HEK293 (cell line): Measurements from ENCODE around the gene KLHL15.
A peak's percentile ranks its signal among the peaks of the same experiment; 100 is the strongest.

Experiments used
- CTCF ChIA-PET: fragments of 350-600 bp; formaldehyde crosslinking; extraction: SDS; loops from one replicate; lab custom pipeline; 2021; ENCODE audit warnings: antibody characterized with exemption; lab: Yijun Ruan, JAX
- POLR2A ChIA-PET: fragments of 300-600 bp; formaldehyde crosslinking; extraction: SDS; loops from one replicate; lab custom pipeline; 2020; ENCODE audit warnings: antibody characterized with exemption, inconsistent platforms; lab: Yijun Ruan, JAX
- H3K27ac ChIP-seq: fragments of 200-500 bp; sonication (Bioruptor generic); 2 replicates; pipeline ENCODE4 v1.5.1; 2014; ENCODE audit warnings: low read depth, low read length, control low read depth, inconsistent platforms; ENCODE audit errors: extremely low read depth
- H3K36me3 ChIP-seq, 2 experiments: fragments of 200-500 bp in 1 of 2; sonication (Bioruptor generic) in 1 of 2; 1 replicate in 1 of 2; 2 replicates in 1 of 2; pipeline ENCODE4 v1.5.1; 2014 to 2017; ENCODE audit warnings: inconsistent platforms in 2 of 2, low read length in 2 of 2; ENCODE audit not compliant: control insufficient read depth in 2 of 2, insufficient read depth in 1 of 2
- H3K4me1 ChIP-seq: fragments of 200-500 bp; sonication (Bioruptor generic); 2 replicates; pipeline ENCODE4 v1.5.1; 2014; ENCODE audit warnings: mild to moderate bottlenecking, low read length, inconsistent platforms; ENCODE audit not compliant: control insufficient read depth, insufficient read depth
- H3K4me3 ChIP-seq: 2 replicates; pipeline ENCODE4 v1.5.1; 2011; ENCODE audit warnings: low read depth, mild to moderate bottlenecking, control low read depth, low read length, moderate library complexity
- H3K9me3 ChIP-seq: fragments of 200-500 bp; sonication (Bioruptor generic); 2 replicates; pipeline ENCODE4 v1.5.1; 2014; ENCODE audit warnings: low read depth, low read length, inconsistent platforms; ENCODE audit not compliant: control insufficient read depth, insufficient read depth
- ZNF239 ChIP-seq: fragments of 450-650 bp; formaldehyde crosslinking; IDR thresholded peaks from 2 replicates; pipeline ENCODE4 v1.5.1; 2016; ENCODE audit warnings: missing biosample characterization, missing genetic modification characterization
- ZNF404 ChIP-seq: fragments of 450-650 bp; formaldehyde crosslinking; IDR thresholded peaks from 2 replicates; pipeline ENCODE4 v1.5.1; 2017; ENCODE audit warnings: missing biosample characterization, missing genetic modification characterization
- ZNF548 ChIP-seq: fragments of 450-650 bp; formaldehyde crosslinking; IDR thresholded peaks from 2 replicates; pipeline ENCODE4 v1.5.1; 2016; ENCODE audit warnings: missing biosample characterization, missing genetic modification characterization
- ZNF555 ChIP-seq: fragments of 450-650 bp; formaldehyde crosslinking; conservative IDR thresholded peaks from 2 replicates; pipeline ENCODE4 v1.5.1; 2017; ENCODE audit warnings: missing biosample characterization, mild to moderate bottlenecking, missing genetic modification characterization, inconsistent platforms
- ZNF626 ChIP-seq: fragments of 450-650 bp; sonication (Bioruptor Pico); formaldehyde crosslinking; IDR thresholded peaks from 2 replicates; pipeline ENCODE4 v1.5.1; 2018; ENCODE audit warnings: missing biosample characterization, missing genetic modification characterization, inconsistent platforms
- ZNF664 ChIP-seq: fragments of 450-650 bp; formaldehyde crosslinking; IDR thresholded peaks from 2 replicates; pipeline ENCODE4 v1.5.1; 2016; ENCODE audit warnings: missing biosample characterization, missing genetic modification characterization
- TF ChIP-seq, protein P1 (sequence below): fragments of 450-650 bp; formaldehyde crosslinking; IDR thresholded peaks from 2 replicates; pipeline ENCODE4 v1.5.1; 2016; ENCODE audit warnings: missing biosample characterization, missing genetic modification characterization, borderline replicate concordance
- TF ChIP-seq, protein P2 (sequence below): fragments of 450-650 bp; formaldehyde crosslinking; IDR thresholded peaks from 2 replicates; pipeline ENCODE4 v1.5.1; 2017; ENCODE audit warnings: missing biosample characterization, missing genetic modification characterization
- TF ChIP-seq, protein P3 (sequence below): fragments of 450-650 bp; formaldehyde crosslinking; IDR thresholded peaks from 2 replicates; pipeline ENCODE4 v1.5.1; 2016; ENCODE audit warnings: missing biosample characterization, missing genetic modification characterization
- TF ChIP-seq, protein P4 (sequence below): fragments of 450-650 bp; formaldehyde crosslinking; IDR thresholded peaks from 2 replicates; pipeline ENCODE4 v1.5.1; 2016; ENCODE audit warnings: missing biosample characterization, missing genetic modification characterization
- TF ChIP-seq, protein P5 (sequence below): fragments of 450-650 bp; formaldehyde crosslinking; IDR thresholded peaks from 2 replicates; pipeline ENCODE4 v1.5.1; 2017; ENCODE audit warnings: missing biosample characterization, missing genetic modification characterization

KLHL15 gene

DNA sequence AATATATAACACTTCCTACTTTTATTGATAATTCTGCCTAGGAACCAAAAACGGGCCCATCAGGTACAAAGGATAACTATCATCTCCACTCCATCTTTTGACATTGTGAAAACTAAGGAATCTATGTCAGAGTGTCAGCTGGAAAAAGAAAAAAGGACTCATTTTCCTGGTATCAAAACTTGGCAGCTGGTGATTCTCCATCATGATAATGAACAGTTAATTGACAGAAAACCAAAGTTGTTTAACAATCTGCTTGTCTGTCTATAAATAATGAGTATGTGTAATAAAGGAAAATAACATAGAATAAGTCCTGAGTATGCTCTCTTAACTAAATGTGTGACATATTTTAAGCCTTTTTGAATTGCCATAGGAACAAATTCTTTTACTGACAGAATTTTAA lies 87.8 kb downstream of the KLHL15 start (continued):
- TF ChIP-seq, protein P1, sequence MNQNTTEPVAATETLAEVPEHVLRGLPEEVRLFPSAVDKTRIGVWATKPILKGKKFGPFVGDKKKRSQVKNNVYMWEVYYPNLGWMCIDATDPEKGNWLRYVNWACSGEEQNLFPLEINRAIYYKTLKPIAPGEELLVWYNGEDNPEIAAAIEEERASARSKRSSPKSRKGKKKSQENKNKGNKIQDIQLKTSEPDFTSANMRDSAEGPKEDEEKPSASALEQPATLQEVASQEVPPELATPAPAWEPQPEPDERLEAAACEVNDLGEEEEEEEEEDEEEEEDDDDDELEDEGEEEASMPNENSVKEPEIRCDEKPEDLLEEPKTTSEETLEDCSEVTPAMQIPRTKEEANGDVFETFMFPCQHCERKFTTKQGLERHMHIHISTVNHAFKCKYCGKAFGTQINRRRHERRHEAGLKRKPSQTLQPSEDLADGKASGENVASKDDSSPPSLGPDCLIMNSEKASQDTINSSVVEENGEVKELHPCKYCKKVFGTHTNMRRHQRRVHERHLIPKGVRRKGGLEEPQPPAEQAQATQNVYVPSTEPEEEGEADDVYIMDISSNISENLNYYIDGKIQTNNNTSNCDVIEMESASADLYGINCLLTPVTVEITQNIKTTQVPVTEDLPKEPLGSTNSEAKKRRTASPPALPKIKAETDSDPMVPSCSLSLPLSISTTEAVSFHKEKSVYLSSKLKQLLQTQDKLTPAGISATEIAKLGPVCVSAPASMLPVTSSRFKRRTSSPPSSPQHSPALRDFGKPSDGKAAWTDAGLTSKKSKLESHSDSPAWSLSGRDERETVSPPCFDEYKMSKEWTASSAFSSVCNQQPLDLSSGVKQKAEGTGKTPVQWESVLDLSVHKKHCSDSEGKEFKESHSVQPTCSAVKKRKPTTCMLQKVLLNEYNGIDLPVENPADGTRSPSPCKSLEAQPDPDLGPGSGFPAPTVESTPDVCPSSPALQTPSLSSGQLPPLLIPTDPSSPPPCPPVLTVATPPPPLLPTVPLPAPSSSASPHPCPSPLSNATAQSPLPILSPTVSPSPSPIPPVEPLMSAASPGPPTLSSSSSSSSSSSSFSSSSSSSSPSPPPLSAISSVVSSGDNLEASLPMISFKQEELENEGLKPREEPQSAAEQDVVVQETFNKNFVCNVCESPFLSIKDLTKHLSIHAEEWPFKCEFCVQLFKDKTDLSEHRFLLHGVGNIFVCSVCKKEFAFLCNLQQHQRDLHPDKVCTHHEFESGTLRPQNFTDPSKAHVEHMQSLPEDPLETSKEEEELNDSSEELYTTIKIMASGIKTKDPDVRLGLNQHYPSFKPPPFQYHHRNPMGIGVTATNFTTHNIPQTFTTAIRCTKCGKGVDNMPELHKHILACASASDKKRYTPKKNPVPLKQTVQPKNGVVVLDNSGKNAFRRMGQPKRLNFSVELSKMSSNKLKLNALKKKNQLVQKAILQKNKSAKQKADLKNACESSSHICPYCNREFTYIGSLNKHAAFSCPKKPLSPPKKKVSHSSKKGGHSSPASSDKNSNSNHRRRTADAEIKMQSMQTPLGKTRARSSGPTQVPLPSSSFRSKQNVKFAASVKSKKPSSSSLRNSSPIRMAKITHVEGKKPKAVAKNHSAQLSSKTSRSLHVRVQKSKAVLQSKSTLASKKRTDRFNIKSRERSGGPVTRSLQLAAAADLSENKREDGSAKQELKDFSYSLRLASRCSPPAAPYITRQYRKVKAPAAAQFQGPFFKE (tag by site-specific recombination), result no peak
- no peak for TF ChIP-seq ZNF664 (tag by site-specific recombination)
- TF ChIP-seq, protein P2, sequence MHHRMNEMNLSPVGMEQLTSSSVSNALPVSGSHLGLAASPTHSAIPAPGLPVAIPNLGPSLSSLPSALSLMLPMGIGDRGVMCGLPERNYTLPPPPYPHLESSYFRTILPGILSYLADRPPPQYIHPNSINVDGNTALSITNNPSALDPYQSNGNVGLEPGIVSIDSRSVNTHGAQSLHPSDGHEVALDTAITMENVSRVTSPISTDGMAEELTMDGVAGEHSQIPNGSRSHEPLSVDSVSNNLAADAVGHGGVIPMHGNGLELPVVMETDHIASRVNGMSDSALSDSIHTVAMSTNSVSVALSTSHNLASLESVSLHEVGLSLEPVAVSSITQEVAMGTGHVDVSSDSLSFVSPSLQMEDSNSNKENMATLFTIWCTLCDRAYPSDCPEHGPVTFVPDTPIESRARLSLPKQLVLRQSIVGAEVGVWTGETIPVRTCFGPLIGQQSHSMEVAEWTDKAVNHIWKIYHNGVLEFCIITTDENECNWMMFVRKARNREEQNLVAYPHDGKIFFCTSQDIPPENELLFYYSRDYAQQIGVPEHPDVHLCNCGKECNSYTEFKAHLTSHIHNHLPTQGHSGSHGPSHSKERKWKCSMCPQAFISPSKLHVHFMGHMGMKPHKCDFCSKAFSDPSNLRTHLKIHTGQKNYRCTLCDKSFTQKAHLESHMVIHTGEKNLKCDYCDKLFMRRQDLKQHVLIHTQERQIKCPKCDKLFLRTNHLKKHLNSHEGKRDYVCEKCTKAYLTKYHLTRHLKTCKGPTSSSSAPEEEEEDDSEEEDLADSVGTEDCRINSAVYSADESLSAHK (tag by site-specific recombination), result no peak
- no peak for TF ChIP-seq ZNF548 (tag by site-specific recombination)
- TF ChIP-seq, protein P3, sequence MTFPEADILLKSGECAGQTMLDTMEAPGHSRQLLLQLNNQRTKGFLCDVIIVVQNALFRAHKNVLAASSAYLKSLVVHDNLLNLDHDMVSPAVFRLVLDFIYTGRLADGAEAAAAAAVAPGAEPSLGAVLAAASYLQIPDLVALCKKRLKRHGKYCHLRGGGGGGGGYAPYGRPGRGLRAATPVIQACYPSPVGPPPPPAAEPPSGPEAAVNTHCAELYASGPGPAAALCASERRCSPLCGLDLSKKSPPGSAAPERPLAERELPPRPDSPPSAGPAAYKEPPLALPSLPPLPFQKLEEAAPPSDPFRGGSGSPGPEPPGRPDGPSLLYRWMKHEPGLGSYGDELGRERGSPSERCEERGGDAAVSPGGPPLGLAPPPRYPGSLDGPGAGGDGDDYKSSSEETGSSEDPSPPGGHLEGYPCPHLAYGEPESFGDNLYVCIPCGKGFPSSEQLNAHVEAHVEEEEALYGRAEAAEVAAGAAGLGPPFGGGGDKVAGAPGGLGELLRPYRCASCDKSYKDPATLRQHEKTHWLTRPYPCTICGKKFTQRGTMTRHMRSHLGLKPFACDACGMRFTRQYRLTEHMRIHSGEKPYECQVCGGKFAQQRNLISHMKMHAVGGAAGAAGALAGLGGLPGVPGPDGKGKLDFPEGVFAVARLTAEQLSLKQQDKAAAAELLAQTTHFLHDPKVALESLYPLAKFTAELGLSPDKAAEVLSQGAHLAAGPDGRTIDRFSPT, result no peak
- TF ChIP-seq, protein P4, sequence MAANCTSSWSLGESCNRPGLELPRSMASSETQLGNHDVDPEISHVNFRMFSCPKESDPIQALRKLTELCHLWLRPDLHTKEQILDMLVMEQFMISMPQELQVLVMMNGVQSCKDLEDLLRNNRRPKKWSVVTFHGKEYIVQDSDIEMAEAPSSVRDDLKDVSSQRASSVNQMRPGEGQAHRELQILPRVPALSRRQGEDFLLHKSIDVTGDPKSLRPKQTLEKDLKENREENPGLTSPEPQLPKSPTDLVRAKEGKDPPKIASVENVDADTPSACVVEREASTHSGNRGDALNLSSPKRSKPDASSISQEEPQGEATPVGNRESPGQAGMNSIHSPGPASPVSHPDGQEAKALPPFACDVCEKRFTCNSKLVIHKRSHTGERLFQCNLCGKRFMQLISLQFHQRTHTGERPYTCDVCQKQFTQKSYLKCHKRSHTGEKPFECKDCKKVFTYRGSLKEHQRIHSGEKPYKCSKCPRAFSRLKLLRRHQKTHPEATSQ (tag by site-specific recombination), result no peak
- TF ChIP-seq ZNF626 (tag by site-specific recombination), result no peak

DNA sequence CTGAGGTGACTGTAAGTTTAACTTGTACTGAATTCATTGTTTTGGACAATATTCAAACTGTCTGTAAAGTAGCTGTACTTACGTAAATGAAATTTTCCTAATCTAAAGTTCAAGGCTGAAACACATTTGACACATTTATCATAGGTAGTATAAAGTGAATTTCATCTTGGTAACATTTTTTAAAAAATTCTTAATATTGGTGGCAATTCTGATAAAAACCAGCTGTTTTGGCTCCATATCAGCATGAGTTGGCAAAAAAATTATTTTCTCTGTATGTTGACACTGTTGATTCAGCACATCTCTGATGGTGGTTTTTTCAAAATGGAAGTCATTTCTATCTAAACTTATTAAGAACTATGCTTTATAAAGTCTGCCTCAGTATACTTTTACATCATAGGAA lies 88.3 kb downstream of the KLHL15 start:
- TF ChIP-seq ZNF239 (tag by site-specific recombination) (no peak), ZNF404 (no peak), ZNF555 (tag by site-specific recombination) (no peak)
- TF ChIP-seq, protein P5, sequence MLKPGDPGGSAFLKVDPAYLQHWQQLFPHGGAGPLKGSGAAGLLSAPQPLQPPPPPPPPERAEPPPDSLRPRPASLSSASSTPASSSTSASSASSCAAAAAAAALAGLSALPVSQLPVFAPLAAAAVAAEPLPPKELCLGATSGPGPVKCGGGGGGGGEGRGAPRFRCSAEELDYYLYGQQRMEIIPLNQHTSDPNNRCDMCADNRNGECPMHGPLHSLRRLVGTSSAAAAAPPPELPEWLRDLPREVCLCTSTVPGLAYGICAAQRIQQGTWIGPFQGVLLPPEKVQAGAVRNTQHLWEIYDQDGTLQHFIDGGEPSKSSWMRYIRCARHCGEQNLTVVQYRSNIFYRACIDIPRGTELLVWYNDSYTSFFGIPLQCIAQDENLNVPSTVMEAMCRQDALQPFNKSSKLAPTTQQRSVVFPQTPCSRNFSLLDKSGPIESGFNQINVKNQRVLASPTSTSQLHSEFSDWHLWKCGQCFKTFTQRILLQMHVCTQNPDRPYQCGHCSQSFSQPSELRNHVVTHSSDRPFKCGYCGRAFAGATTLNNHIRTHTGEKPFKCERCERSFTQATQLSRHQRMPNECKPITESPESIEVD, result peak; percentile 54; the same call in 1 of the 2 replicates
- CTCF ChIA-PET, result interaction anchor here (0.6 to 1.6 kb wide), 3 partner anchors 18 to 115 kb away, joined by 4 to 8 read pairs (median 4); no protein-coding TSS in a partner anchor
- Histone ChIP-seq H3K27ac (no peak overlapping the region), H3K9me3 (no peaks in the 10 kb centered on the region), H3K4me1 (no peaks in the 10 kb centered on the region; the same call in 1 of the 2 replicates), H3K4me3 (no peak overlapping the region), H3K36me3 (no peaks in the 10 kb centered on the region)
- POLR2A ChIA-PET, result no interaction called here
